Gastroesophageal sphincter (tissue), 4 donors: Measurements from ENCODE around the gene CLDN11. TPM values are rescaled to one million over a fixed set of nuclear protein-coding genes. Genes with fewer than 3 reads are reported as not detected.
A peak's percentile ranks its signal among the peaks of the same experiment; 100 is the strongest.

Experiments used
- ATAC-seq: fragments of 150-250 bp; one replicate; pipeline ENCODE4 v1.9.1; 2016; ENCODE audit warnings: mild to moderate bottlenecking, moderate library complexity
- H3K27ac ChIP-seq, 4 donors: fragments of 200-600 bp; sonication (generic) in 3 of 4; 1 replicate in 3 of 4; 2 replicates in 1 of 4; pipeline ENCODE4 v1.5.1; 2016 to 2019
- H3K27me3 ChIP-seq: fragments of 200-600 bp; sonication (generic); one replicate; pipeline ENCODE4 v1.5.1; 2019
- H3K36me3 ChIP-seq, 2 donors: fragments of 200-600 bp; sonication (generic); one replicate each; pipeline ENCODE4 v1.5.1; 2019; ENCODE audit warnings: control low read depth in 1 of 2
- H3K4me1 ChIP-seq, 3 donors: fragments of 200-600 bp; sonication (generic); 1 replicate in 2 of 3; 2 replicates in 1 of 3; pipeline ENCODE4 v1.5.1; 2016 to 2019; ENCODE audit warnings: control low read depth in 2 of 3
- H3K4me3 ChIP-seq, 2 donors: fragments of 200-600 bp; sonication (generic); one replicate each; pipeline ENCODE4 v1.5.1; 2019; ENCODE audit warnings: mild to moderate bottlenecking in 1 of 2, moderate library complexity in 1 of 2
- H3K9me3 ChIP-seq, 3 donors: fragments of 200-600 bp; sonication (generic); one replicate each; pipeline ENCODE4 v1.5.1; 2017 to 2019; ENCODE audit warnings: control low read depth in 2 of 3
- EP300 ChIP-seq: sonication (generic); formaldehyde crosslinking; IDR thresholded peaks from one replicate; pipeline ENCODE4 v1.6.1; 2017; ENCODE audit warnings: antibody characterized with exemption, mild to moderate bottlenecking
- POLR2A ChIP-seq, 2 donors: fragments of 450-650 bp; IDR thresholded peaks; one replicate each; pipeline ENCODE4 v1.6.1; 2017; ENCODE audit warnings: antibody characterized with exemption in 2 of 2, mild to moderate bottlenecking in 2 of 2, moderate library complexity in 1 of 2
- POLR2AphosphoS5 ChIP-seq: sonication (generic); formaldehyde crosslinking; IDR thresholded peaks from one replicate; pipeline ENCODE4 v1.6.1; 2017; ENCODE audit warnings: antibody characterized with exemption
- WGBS, 2 donors: methylation state at CpG; one replicate each; pipeline ENCODE4 v1.1.5; 2018; ENCODE audit warnings: low coverage in 1 of 2; 5-methylcytosine and 5-hydroxymethylcytosine counted together
- total RNA-seq, 4 donors: library from RNA; depleted of rRNA; stranded (reverse); fragments of >200 nt; gene quantifications; one replicate each; pipeline ENCODE4 v1.1.0, GENCODE V29; 2016
- TF ChIP-seq, protein P1 (sequence below), 4 experiments: fragments of 200-600 bp in 2 of 4; fragments of 450-650 bp in 2 of 4; sonication (generic) in 1 of 4; IDR thresholded peaks; one replicate each; pipeline ENCODE4 v1.5.1; 2017 to 2019; ENCODE audit warnings: antibody characterized with exemption in 4 of 4, mild to moderate bottlenecking in 2 of 4, moderate library complexity in 2 of 4

Gene CLDN11
- total RNA-seq, 4 donors from 2014 or later: 1.4 to 7.7 (median 2.5) TPM

GRCh38 chr3:170424879-170425278 lies 6.2 kb downstream of the CLDN11 start:
- Histone ChIP-seq H3K27ac (no peak overlapping the region), H3K4me1 (peaks cover 0 to 10% (median 0%) of the 10 kb centered on the region in 3 donors), H3K4me3 (no peak overlapping the region), H3K27me3 (peaks cover 3% of the 10 kb centered on the region), H3K36me3 (no peaks in the 10 kb centered on the region), H3K9me3 (no peaks in the 10 kb centered on the region)
- 72 to 75% methylated on average over 5 to 7 of the region's 8 CpGs for WGBS, 2 donors
- TF ChIP-seq POLR2AphosphoS5: no peak
- TF ChIP-seq, protein P1, sequence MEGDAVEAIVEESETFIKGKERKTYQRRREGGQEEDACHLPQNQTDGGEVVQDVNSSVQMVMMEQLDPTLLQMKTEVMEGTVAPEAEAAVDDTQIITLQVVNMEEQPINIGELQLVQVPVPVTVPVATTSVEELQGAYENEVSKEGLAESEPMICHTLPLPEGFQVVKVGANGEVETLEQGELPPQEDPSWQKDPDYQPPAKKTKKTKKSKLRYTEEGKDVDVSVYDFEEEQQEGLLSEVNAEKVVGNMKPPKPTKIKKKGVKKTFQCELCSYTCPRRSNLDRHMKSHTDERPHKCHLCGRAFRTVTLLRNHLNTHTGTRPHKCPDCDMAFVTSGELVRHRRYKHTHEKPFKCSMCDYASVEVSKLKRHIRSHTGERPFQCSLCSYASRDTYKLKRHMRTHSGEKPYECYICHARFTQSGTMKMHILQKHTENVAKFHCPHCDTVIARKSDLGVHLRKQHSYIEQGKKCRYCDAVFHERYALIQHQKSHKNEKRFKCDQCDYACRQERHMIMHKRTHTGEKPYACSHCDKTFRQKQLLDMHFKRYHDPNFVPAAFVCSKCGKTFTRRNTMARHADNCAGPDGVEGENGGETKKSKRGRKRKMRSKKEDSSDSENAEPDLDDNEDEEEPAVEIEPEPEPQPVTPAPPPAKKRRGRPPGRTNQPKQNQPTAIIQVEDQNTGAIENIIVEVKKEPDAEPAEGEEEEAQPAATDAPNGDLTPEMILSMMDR (IDR thresholded peaks at IDR 0.05): no peak
- no peak for TF ChIP-seq POLR2A (IDR thresholded peaks at IDR 0.05)
- no peak for TF ChIP-seq EP300
- no peak for ATAC-seq

GRCh38 chr3:170425491-170426239 lies 7.0 kb downstream of the CLDN11 start:
- H3K27ac ChIP-seq: peak overlapping the region in 2 of 4 donors; percentile 11 to 26
- H3K4me3 ChIP-seq: no peak overlapping the region
- H3K4me1 ChIP-seq: peaks cover 0 to 8% (median 0%) of the 10 kb centered on the region in 3 donors
- WGBS, 2 donors: 66 to 72% methylated on average over 5 to 6 of the region's 11 CpGs
- no peaks in the 10 kb centered on the region for H3K9me3 ChIP-seq
- no peaks in the 10 kb centered on the region for H3K36me3 ChIP-seq
- H3K27me3 ChIP-seq: no peaks in the 10 kb centered on the region
- ATAC-seq: no peak
- TF ChIP-seq POLR2A (IDR thresholded peaks at IDR 0.05) (no peak), EP300 (no peak), POLR2AphosphoS5 (no peak)
- TF ChIP-seq, protein P1 (IDR thresholded peaks at IDR 0.05): no peak

DNA sequence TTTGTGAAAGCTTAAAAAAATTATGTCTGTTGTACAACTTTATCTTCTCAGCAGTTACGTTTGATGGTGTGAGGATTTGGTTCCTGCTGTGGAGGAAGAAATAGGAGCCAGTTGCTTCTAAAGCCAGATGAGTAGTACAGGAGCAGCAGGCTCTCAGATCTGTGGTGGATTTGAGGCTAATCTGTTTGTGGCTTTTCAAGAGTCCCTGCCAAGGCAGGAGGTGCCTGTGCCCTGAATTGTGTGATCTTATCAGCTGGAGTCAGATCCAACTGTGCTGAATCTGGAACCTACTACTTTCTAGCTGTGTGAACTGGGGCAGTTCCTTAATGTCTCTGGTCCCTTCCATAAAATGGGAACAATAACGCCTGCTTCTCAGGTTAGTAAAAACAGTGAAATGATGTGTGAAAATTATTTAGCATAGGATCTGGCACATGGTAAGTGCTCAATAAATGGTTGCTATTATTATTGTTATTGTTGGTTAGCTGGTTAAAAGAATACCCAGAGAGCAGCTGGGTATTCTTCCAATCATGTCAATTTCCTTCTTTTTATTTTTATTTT lies 7.7 kb downstream of the CLDN11 start:
- no peaks in the 10 kb centered on the region for H3K36me3 ChIP-seq
- WGBS, 2 donors: 78 to 100% methylated on average over 1 to 2 of the region's 2 CpGs
- H3K4me1 ChIP-seq: peaks cover 0 to 7% (median 0%) of the 10 kb centered on the region in 3 donors
- H3K27ac ChIP-seq: peak overlapping the region in 1 of 4 donors; percentile 26
- H3K9me3 ChIP-seq: no peaks in the 10 kb centered on the region
- no peak for ATAC-seq
- TF ChIP-seq EP300 (no peak), POLR2A (IDR thresholded peaks at IDR 0.05) (no peak), POLR2AphosphoS5 (no peak)
- H3K4me3 ChIP-seq: no peak overlapping the region
- H3K27me3 ChIP-seq: no peaks in the 10 kb centered on the region

GRCh38 chr3:170428095-170428494 lies 9.4 kb downstream of the CLDN11 start:
- Histone ChIP-seq H3K27me3 (no peaks in the 10 kb centered on the region), H3K4me1 (no peaks in the 10 kb centered on the region), H3K27ac (no peak overlapping the region), H3K36me3 (peaks cover 0 to 4% of the 10 kb centered on the region in 2 donors), H3K9me3 (no peaks in the 10 kb centered on the region), H3K4me3 (no peak overlapping the region)
- no peak for ATAC-seq
- no peak for TF ChIP-seq POLR2A (IDR thresholded peaks at IDR 0.05)
- TF ChIP-seq EP300: no peak
- TF ChIP-seq POLR2AphosphoS5: no peak
- TF ChIP-seq, protein P1 (IDR thresholded peaks at IDR 0.05): no peak
- WGBS, 2 donors: 67 to 70% methylated on average over 2 of the region's 2 CpGs

GRCh38 chr3:170429050-170429449 lies 10.4 kb downstream of the CLDN11 start:
- no peak overlapping the region for H3K27ac ChIP-seq
- H3K4me3 ChIP-seq: no peak overlapping the region
- 60 to 85% methylated on average over 1 of the region's 1 CpG for WGBS, 2 donors
- TF ChIP-seq, protein P1 (IDR thresholded peaks at IDR 0.05): no peak
- TF ChIP-seq POLR2AphosphoS5 (no peak), EP300 (no peak), POLR2A (IDR thresholded peaks at IDR 0.05) (no peak)
- H3K9me3 ChIP-seq: no peaks in the 10 kb centered on the region
- no peaks in the 10 kb centered on the region for H3K4me1 ChIP-seq
- ATAC-seq: no peak
- no peaks in the 10 kb centered on the region for H3K27me3 ChIP-seq
- peaks cover 0 to 4% of the 10 kb centered on the region in 2 donors for H3K36me3 ChIP-seq
